Activated effector memory CD4-positive, alpha-beta T cell treated with Interleukin-2 at 50 U/mL for 16 hours (primary cell): ENCODE results near the gene IL23R.

Source experiments
- DNase-seq: peaks from one replicate; pipeline ENCODE4 v3.0.0-alpha.2; 2020

IL23R gene

DNA sequence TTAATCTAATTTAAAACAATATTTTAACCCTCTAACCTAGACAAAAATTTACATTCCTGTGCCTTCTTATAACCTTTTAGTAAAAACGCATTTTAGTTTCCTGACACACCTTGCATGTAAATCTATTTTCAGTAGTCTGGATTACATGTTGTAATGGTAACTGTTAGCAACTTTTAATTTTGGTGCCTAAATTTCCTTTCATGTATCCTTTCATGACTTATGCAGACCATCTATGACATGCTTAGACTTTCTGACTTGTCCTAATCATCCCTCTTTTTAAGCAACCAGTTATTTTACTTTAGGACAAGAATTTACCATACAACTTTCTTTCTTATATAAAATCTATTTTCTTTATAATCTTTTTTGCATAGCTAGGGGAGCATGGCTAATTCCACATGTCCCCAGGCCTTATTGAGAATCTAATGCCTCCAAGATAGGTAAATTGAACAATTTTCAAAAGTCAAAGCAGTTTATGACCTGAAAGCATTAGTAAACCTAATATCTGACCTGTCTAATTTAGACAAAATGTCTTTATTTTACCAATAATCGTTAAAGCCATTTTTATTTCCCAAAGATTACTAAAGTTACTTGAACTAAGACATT, 83.9 kb downstream of the IL23R start:
- no peak for DNase-seq

DNA sequence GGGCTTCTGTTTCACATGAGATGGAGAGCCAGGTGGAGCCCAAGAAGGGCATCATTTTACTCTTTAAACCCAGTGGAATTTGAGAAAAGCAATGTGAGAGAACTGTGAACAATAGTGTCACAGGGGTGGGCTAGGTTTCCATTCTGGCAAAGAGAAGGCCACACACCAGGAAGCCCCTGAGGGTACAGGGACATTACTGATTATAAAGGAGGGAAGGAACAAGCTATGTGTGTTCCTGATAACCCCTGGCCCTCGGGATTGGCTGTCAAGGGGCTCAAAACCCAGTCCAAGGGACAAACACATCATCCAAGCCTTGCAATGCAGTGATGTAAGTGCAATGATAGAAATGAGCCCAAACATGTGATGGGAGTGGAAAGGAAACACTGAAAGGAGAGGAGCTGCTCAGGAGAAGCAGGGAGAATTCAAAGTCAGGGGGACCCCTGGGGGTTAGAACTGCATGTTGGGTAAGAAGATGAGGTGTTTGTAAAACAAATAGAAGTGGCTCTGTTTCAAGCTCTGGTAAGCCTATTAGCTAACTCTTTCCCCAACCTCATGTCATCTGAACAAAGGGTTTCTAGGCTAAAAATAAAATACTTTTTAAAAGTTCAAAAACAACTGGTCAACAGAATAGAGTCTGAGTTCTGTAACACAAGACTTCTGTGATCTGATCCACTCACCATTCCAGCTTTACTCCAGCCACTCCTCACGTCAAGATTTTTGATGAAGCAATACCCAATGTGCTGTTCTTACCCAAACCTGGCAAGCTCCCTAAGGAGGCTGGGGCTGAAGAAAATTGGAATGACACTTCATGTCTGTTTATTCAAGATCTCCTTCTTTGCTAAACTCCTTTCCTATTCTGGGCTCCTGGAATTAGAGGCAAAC, 90.3 kb downstream of the IL23R start:
- no peak for DNase-seq

DNA sequence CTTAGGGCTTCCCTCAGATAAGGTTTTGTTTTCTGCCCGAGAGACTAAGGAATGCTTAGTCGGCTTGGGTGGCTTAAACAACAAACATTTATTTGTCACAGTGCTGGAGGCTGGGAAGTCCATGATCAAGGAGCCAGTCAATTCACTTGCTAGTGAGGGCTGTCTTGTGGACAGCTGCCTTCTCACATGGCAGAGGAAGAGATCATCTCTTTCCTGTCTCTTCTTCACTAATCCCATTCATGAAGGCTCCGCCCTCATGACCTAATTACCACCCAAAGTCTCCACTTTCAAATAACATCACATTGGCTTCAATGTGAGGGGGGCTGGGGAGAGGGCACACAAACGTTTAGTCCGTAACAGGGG, 90.9 kb downstream of the IL23R start:
- no peak for DNase-seq

DNA sequence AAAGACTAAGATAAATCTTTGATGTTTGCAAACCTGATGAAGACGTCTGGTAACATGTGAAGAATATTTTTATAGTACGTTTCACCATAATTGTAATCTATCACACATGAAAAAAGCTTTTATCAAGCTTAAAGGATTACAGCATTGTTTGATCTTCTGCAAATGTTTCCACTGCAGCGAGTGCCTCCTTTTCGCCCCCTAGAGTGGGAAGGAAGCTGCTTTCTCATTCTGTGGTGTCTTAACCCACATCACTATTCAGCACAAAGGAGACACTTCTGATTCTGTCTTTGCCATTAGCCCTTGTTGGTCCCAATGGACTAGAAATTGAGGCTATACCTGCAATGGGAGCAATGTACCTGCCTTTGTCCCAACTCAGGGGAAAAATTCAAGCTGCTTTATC, 95.4 kb downstream of the IL23R start:
- DNase-seq: no peak

DNA sequence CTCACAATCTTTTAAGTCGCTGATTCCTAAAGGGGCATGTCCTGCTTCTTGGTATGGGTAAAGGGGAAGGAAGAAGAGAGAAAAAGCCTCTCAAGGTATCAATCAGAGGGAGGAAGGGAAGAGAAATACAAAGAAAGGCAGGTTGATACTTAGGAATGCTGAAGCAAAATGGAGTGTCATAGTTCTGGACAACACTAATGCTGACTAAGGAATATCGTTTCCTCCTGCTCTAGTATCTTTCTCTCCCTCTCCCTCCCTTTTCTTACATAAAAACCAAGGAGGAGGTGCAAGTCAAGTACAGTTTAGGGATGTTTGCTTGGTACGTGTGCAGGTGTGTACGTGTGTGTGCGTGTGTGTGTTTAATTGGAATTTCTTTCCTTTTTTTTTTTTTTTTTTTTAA, 96.5 kb downstream of the IL23R start:
- no peak for DNase-seq

DNA sequence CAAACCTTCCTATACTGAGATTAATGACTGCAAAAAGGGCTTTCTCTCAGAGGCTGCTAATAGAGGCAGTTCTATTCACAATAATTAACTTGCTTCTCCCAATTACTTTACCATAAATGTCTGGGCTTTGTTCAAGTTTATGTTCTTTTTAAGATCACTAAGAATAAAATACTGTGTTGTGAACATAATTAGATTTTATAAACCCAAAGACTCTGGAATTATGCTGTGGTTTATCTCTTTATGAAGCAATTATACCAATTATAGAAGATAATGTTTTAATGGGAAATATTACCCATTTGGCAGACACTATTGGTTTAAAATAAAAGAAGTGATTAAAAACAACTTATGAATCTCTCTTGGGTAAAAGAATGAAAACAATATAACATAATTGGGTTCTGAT, 97.9 kb downstream of the IL23R start:
- no peak for DNase-seq

DNA sequence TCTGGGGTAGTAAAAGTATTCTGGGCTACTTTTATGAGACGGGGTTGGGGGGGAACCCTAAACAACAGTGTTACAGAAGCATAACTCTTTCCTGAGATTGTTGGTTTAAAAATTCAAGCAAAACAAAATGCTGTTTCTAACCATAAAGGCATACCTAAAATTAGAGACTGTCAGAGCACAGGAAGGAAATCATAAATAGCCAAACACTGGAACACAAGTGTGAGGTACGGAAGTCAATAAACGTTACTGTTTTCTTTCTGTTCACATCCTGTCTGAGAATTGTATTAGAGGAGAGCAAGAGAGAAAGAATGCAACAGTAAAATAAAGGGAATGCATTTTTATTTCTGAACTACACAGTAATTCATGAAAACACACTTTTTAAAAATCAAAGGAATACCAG, 98.6 kb downstream of the IL23R start:
- no peak for DNase-seq

DNA sequence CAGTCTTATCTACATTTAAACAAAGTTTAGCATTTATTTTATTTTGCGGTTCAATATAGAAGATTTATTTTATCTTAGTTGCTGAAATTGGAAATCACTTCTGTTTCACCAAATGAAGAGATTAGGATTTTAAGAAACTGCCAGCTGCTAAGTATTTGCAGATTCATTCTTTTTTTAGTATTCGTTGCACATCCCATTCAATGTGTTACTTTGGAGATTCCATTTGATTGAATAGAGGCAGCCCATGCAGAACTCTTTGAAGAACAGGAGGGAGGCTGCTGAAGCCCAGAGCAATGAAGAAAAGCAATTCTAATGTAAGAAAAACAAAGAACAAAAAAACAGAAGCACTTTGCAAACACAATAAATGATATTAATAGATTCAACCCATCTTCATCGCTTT, 102.8 kb downstream of the IL23R start:
- DNase-seq: no peak

DNA sequence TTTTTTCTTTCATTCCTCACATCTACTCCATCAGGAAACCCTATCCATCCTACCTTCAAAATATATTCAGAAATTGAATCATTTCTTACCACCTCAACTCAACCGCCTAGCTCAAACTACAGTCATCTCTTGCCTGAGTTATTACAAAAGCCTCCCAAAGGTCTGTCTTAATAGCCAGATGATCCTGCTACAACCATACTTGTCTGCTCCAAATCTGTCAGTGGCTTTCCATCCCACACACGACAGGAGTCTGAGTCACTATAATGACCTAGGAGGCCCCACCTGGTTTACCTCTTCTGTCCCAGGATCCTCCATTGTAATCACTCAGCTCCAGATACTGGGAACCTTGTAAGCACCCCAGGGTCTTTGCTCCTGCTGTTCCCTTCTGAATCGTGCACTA, 104.3 kb downstream of the IL23R start:
- no peak for DNase-seq

DNA sequence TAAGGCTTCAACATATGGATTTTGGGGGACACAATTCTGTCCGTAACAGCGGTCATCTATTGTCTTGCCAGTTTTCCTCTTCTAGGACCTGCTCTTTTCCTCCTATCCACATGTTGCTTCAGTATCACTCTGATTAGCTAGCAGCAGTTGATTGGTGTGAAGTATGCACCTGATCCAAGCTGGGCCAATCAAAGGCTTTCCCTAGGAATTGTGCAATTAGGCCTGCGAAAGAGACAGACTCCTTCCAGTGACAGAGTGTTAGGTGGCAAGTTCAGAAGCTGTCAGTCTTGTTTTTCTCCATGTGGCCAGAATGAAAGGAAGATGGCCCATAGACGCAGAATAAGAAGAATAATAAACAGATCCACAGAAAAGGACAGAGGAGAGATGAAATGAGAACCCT, 107.3 kb downstream of the IL23R start:
- DNase-seq: no peak

DNA sequence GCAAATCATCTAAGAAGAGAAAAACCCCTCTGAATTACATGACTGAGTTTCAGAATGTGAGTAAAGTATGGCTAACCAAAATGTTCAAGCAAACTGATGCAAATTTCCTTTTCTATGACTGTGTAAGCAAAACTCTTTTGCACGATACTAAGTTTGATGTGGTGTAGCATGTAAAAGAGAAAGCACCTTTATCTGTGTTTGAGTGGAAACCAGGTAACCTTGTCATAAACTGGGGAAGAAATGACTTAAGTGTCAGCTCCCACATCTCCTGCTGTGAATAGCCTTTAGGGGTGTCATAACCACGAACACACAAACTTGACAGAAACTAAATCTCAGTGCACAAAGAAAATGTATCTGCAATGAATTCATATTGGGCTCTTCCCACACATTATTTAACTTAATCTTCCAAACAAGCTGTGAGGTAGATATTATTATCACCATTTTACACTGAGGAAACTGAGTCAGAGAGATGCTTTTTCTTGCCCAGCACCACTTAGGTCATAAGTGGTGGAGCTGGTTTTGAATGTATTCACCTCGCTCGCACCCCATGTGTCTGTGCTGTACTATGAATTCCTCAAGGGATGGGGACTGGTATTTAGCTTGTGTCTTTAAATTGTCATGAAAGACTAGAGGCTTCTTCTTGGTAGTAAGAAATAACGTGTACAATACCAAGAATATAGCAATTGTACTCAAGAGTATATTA, 108.5 kb downstream of the IL23R start:
- no peak for DNase-seq

DNA sequence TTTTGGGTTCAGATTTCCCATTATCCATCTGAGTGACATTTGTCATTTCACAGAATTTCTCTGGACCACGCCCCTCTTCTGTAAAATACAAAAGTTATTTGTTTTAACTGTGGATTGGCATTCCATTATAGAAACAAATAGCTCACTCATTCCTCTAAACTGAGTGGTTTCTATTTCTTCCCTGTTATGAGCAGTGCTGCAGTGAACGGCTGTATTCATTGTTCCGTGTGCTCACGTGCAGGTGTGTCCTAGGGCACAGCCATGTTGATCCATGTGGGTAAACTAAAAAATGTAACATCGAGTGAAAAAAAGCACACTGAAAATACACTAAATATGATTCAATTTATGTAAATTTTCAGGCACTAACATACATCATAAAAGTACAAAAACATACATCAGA, 114.4 kb downstream of the IL23R start:
- no peak for DNase-seq

DNA sequence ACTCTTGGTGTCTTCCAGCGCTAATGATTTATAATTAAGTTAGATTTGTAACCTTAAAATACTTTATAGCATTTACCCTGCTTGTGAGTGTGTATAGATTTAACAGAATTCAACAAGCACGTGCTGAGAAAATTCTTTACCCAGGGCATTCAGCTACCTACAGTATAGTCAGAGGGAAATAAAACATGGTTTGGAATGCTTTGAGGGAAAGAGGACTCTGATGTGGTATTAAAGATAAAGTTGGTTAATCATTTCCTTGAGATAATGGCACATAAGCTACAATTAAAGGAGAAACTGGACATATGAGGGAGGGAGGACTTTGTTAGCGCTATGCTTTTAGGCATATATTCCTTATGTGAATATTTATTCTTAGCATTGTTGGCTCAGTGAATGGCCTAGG, 115.0 kb downstream of the IL23R start:
- no peak for DNase-seq

DNA sequence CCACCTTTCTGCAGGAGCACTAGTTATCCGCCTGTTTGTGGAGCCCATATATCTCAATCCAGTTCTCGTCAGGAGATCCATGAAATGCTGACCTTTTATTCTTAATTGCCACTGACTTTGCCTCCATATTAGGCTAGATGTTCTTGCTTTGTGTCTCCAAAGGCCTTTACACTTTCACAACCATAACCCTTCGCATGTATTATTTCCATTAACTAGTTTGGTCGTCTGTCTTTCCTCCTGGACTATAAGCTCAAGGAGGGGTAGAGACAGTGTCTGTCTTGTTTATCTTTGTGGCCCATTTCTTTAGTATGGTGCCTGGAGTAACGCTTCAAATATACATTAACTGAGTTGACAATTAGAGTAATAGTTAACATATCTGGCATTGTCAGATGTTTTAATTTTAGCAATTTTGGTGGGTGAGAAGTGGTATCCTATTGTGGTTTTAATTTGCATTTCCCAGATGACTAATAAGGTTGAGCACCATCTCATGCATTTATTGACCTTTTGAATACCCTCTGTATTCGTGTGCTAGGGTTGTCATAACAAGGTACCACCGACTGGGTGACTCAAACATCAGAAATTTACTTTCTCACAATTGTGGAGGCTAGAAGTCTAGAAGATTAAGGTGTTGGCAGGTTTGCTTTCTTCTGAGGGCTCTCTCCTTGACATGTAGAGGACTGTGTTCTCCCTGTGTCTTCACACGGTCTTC, 119.7 kb downstream of the IL23R start:
- no peak for DNase-seq

DNA sequence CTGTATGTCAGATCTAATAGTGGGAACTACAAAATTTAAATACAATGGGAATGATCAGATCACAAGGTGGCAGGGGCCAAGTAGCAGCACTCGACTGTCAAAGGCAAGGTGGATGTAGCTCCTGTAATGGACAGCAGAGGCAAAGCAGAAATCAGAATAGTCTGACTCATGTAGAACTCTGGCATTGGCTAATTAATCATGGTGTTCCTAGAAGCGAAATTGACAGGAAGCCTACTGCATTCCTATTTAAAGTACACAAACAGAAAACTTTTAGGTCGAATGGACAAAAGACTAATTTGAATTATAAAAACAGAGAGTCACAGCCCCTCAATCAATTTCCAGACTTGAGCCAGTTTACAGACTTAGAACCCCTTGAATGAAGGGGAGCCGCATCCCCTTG, 124.0 kb downstream of the IL23R start:
- DNase-seq: no peak

DNA sequence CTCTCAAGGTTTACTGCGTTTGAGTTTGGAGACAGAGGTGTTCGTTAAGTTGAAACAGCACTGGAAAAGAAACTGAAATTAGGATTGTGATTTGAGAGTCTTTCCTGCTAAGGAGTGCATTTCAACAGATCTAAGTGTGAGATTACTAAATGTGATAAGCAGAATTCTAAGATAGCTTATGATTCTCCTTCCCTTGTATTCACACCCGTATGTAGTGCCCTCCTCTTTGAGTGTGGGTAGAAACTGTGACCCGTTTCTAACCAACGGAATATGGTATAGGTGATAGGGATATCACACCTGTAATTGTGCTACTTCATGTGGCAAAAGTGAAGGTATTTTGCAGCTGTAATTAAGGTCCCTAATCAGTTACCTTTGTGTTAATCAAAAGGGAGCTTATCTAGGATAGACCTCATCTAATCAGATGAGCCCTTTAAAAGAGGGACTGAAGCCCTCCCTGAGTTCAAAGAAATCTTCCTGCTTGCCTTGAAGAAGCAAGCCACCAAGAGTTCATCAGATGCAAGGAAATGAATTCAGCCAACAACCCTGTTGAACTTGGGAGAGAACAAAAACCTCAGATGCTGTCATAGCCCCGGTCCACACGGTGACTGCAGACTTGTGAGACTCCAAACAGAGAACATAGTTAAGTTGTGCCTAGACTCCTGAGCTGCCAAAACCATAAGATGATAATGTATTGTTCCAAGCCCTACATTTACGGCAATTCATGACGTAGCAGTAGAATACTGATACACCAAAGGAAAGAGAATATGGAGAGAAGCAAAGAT, 128.8 kb downstream of the IL23R start:
- DNase-seq: no peak

DNA sequence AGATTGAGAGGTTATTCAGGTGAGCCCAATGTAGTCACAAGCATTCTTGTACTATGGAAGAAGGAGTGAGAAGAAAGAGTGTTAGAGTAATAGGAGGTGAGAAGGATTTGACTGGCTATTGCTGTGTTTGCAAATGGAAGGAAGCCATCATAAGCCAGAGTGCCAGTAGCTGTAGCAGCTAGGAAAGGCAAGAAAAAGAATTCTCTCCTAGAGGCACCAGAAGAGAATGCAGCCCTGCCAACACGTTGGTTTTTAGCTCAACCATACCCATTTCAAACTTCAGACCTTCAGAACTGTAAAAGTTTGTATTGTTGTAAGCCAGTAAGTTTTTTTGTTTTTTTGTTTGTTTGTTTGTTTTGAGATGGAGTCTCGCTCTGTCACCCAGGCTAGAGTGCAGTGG, 132.5 kb downstream of the IL23R start:
- no peak for DNase-seq

DNA sequence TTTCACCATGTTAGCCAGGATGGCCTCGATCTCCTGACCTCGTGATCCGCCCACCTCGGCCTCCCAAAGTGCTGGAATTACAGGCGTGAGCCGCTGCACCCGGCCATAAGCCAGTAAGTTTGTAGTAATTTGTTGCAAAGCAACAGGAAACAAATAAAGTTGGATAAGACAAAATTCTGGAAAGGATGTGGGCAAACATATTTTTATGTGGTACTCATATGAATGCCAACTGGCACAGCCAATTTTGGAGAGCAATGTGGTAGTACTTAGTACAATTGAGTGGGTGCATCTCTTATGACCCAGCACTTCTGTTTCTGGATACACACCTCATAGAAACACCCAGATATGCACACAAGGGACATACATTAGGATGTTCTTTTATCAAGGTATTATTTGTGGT, 133.0 kb downstream of the IL23R start:
- DNase-seq: no peak

DNA sequence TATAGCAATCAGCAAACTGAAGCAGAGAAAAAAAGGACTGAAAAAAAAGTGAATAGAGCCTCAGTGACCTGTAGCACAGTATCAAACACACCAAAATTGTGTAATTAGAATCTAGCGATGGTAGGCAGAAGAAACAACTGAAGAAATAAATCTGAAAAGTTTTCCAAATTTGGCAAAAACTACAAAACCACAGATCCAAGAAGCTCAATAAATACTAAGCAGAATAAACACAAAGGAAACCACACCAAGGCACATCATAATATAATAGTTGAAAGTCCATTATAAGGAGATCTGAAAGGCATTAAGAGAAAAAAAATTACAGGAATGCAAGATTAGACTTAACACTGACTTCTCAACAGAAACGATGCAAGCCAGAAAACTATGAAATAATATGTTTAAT, 134.3 kb downstream of the IL23R start:
- no peak for DNase-seq

DNA sequence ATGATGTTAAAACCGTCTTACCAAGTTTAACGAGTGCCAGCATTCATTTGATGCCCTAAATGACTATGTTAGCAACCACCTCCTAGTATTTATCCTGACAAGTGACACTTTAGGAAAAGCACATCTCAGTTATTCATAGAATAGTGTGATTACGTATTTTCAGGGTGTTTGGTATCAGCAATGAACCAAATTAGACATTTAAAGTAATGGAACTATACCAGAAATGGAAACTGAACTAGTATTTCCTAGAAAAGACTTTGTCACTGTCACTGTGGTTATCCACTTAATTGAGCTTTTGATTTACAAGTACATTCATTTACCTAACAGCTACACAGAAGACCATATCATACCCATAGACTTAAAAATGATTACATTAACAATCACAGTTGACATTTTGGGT, 137.8 kb downstream of the IL23R start:
- no peak for DNase-seq

DNA sequence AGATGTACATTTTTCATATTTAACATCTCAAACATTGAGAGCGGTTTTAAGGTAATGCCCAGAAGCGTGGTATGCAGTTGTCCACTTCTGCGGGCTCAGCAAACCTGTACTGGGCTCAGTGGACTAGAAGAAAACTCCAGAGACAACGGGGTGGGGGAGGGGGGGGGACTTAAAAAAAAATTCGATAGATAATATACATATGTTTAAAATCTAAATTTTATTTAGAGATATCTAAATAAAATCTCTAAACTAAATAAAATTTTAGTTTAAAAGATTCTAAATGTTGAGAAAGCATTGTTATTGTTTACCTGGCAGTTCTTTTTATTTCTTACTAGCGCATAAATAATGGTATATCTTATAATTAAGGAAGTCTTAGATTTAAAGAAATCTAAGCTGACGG, 140.3 kb downstream of the IL23R start:
- no peak for DNase-seq

DNA sequence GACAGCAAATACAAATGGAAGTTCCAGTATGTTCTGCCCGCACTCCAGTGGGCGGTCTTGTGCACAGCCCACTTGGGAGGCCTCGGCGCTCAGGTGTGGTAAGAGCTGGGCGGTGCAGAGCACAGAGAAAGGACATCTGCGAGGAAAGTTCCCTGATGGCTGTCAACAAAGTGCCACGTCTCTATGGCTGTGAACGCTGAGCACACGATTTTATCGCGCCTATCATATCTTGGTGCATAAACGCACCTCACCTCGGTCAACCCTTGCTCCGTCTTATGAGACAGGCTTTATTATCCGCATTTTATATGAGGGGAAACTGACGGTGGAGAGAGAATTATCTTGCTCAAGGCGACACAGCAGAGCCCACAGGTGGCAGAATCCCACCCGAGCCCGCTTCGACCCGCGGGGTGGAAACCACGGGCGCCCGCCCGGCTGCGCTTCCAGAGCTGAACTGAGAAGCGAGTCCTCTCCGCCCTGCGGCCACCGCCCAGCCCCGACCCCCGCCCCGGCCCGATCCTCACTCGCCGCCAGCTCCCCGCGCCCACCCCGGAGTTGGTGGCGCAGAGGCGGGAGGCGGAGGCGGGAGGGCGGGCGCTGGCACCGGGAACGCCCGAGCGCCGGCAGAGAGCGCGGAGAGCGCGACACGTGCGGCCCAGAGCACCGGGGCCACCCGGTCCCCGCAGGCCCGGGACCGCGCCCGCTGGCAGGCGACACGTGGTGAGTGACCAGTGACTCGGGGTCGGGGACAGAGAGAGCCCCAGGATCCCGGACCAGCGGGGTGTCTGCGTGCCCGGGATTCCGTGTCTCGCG, 141.2 kb downstream of the IL23R start, which contains the start of gene IL12RB2:
TSS of gene IL12RB2 (plus strand) at position 623 of the 810 bp plus-strand sequence. CDS start 12,496 bp downstream, outside the sequence.
- peak; percentile 6 for DNase-seq
